GM21576 (cell line): Measurements from ENCODE around the gene PAM.
A peak's percentile ranks its signal among the peaks of the same experiment; 100 is the strongest.

Experiments used
- ATAC-seq: cut with Tn5 transposase; IDR thresholded peaks from one replicate; pipeline ENCODE4 v1.9.1; 2021; ENCODE audit warnings: mild to moderate bottlenecking, moderate library complexity; ENCODE audit not compliant: unreplicated experiment

PAM gene

GRCh38 chr5:102856389-102856777, 101.3 kb downstream of the PAM start:
- ATAC-seq, result no peak

GRCh38 chr5:102857076-102857818, 102.1 kb downstream of the PAM start:
- ATAC-seq, result no peak

- no peak for ATAC-seq
Measured at GRCh38 chr5:102858221-102858620, 103.1 kb downstream of the PAM start.

GRCh38 chr5:102858808-102859207, 103.7 kb downstream of the PAM start:
- no peak for ATAC-seq

- no peak for ATAC-seq
Measured at GRCh38 chr5:102860035-102860434, 104.9 kb downstream of the PAM start.

- no peak for ATAC-seq
Measured at GRCh38 chr5:102863058-102863457, 108.0 kb downstream of the PAM start.

- ATAC-seq, result no peak
Measured at GRCh38 chr5:102863764-102864560, 108.9 kb downstream of the PAM start.

- no peak for ATAC-seq
Measured at GRCh38 chr5:102865171-102865509, 110.0 kb downstream of the PAM start.

GRCh38 chr5:102865510-102866236, 110.6 kb downstream of the PAM start:
- ATAC-seq, result peak; percentile 62

- no peak for ATAC-seq
Measured at GRCh38 chr5:102866237-102866600, 111.1 kb downstream of the PAM start.

GRCh38 chr5:102867992-102868662, 113.0 kb downstream of the PAM start:
- ATAC-seq, result no peak

GRCh38 chr5:102869230-102869629, 114.1 kb downstream of the PAM start:
- no peak for ATAC-seq

GRCh38 chr5:102873379-102873932, 118.4 kb downstream of the PAM start:
- no peak for ATAC-seq

- ATAC-seq, result no peak
Measured at GRCh38 chr5:102874054-102874453, 118.9 kb downstream of the PAM start.

- no peak for ATAC-seq
Measured at GRCh38 chr5:102875721-102876123, 120.6 kb downstream of the PAM start.

- ATAC-seq, result no peak
Measured at GRCh38 chr5:102876610-102877009, 121.5 kb downstream of the PAM start.

GRCh38 chr5:102879741-102880140, 124.6 kb downstream of the PAM start:
- no peak for ATAC-seq

- ATAC-seq, result no peak
Measured at GRCh38 chr5:102886586-102886985, 131.5 kb downstream of the PAM start.

- ATAC-seq, result no peak
Measured at GRCh38 chr5:102888483-102888882, 133.4 kb downstream of the PAM start.

GRCh38 chr5:102889033-102889432, 133.9 kb downstream of the PAM start:
- ATAC-seq, result no peak

GRCh38 chr5:102890133-102890532, 135.0 kb downstream of the PAM start:
- ATAC-seq, result no peak
